ENCODE measurements around the gene FAM120B. TPM values are rescaled to one million over a fixed set of nuclear protein-coding genes. Genes with fewer than 3 reads are reported as not detected.

The FAM120B gene

GRCh38 chr6:170452767-170453545 is 146.4 kb downstream of the FAM120B start:
- Histone ChIP-seq H3K4me1 (ENCODE audit: control insufficient read depth, insufficient read depth, low read length) (no peaks in the 10 kb centered on the region), H3K9me3 (replicated peaks; ENCODE audit: low read length) (no peaks in the 10 kb centered on the region)

GRCh38 chr6:170453586-170454511 is 147.3 kb downstream of the FAM120B start:
- no peaks in the 10 kb centered on the region for H3K27me3 ChIP-seq (ENCODE audit: control insufficient read depth, insufficient read depth, low read length)
- H3K4me2 ChIP-seq (ENCODE audit: low read length) = no peak overlapping the region
- H3K4me3 ChIP-seq (ENCODE audit: low read length) = no peak overlapping the region
- no peak overlapping the region for H3K9ac ChIP-seq (ENCODE audit: low read depth, low read length)
- no peaks in the 10 kb centered on the region for H3K4me1 ChIP-seq (ENCODE audit: control insufficient read depth, insufficient read depth, low read length)
- H3K9me3 ChIP-seq (replicated peaks; ENCODE audit: low read length) = no peaks in the 10 kb centered on the region
- H3K36me3 ChIP-seq (ENCODE audit: insufficient read depth, low read length) = no peaks in the 10 kb centered on the region

More at GRCh38 chr6:170452767-170453545, 146.4 kb downstream of the FAM120B start:
- H3K36me3 ChIP-seq (ENCODE audit: insufficient read depth, low read length) = no peaks in the 10 kb centered on the region
- no peak overlapping the region for H3K9ac ChIP-seq (ENCODE audit: low read depth, low read length)
- H3K27me3 ChIP-seq (ENCODE audit: control insufficient read depth, insufficient read depth, low read length) = no peaks in the 10 kb centered on the region
- no peak overlapping the region for H3K4me2 ChIP-seq (ENCODE audit: low read length)
- no peak overlapping the region for H3K4me3 ChIP-seq (ENCODE audit: low read length)

GRCh38 chr6:170454512-170455285 is 148.1 kb downstream of the FAM120B start:
- H3K9ac ChIP-seq (ENCODE audit: low read depth, low read length) = no peak overlapping the region
- no peaks in the 10 kb centered on the region for H3K9me3 ChIP-seq (replicated peaks; ENCODE audit: low read length)
- no peaks in the 10 kb centered on the region for H3K36me3 ChIP-seq (ENCODE audit: insufficient read depth, low read length)
- no peaks in the 10 kb centered on the region for H3K27me3 ChIP-seq (ENCODE audit: control insufficient read depth, insufficient read depth, low read length)
- no peak overlapping the region for H3K4me2 ChIP-seq (ENCODE audit: low read length)
- no peaks in the 10 kb centered on the region for H3K4me1 ChIP-seq (ENCODE audit: control insufficient read depth, insufficient read depth, low read length)
- no peak overlapping the region for H3K4me3 ChIP-seq (ENCODE audit: low read length)

GRCh38 chr6:170455335-170455979 is 148.9 kb downstream of the FAM120B start:
- Histone ChIP-seq H3K36me3 (ENCODE audit: insufficient read depth, low read length) (no peaks in the 10 kb centered on the region), H3K4me1 (ENCODE audit: control insufficient read depth, insufficient read depth, low read length) (no peaks in the 10 kb centered on the region), H3K9me3 (replicated peaks; ENCODE audit: low read length) (no peaks in the 10 kb centered on the region), H3K4me3 (ENCODE audit: low read length) (no peak overlapping the region), H3K4me2 (ENCODE audit: low read length) (no peak overlapping the region), H3K9ac (ENCODE audit: low read depth, low read length) (no peak overlapping the region), H3K27me3 (ENCODE audit: control insufficient read depth, insufficient read depth, low read length) (no peaks in the 10 kb centered on the region)

- Histone ChIP-seq H3K27me3 (ENCODE audit: control insufficient read depth, insufficient read depth, low read length) (peaks cover under 1% of the 10 kb centered on the region), H3K36me3 (ENCODE audit: insufficient read depth, low read length) (no peaks in the 10 kb centered on the region), H3K4me1 (ENCODE audit: control insufficient read depth, insufficient read depth, low read length) (no peaks in the 10 kb centered on the region), H3K4me3 (ENCODE audit: low read length) (no peak overlapping the region), H3K9ac (ENCODE audit: low read depth, low read length) (no peak overlapping the region), H3K9me3 (replicated peaks; ENCODE audit: low read length) (no peaks in the 10 kb centered on the region), H3K4me2 (ENCODE audit: low read length) (no peak overlapping the region)
These were observed 149.8 kb downstream of the FAM120B start for GRCh38 chr6:170456334-170456733.

Small RNAs within 50 kb of the gene (small RNA-seq; reads per million reads assigned to genes)
- gene MIR4644 = not detected
